Cardiac fibroblast (primary cell): ENCODE results near the gene PRPS1.

ENCODE experiments used
- DNase-seq, 2 donors: peaks; one replicate each; pipeline versions ENCODE4 v3.0.0 to v3.0.0-alpha.2; 2010; ENCODE audit warnings: low read depth in 2 of 2
- H3K4me3 ChIP-seq, 2 donors: replicated peaks in 1 of 2; 1 replicate in 1 of 2; 2 replicates in 1 of 2; pipeline ENCODE4 v1.5.1; 2011; ENCODE audit warnings: low read depth in 2 of 2, low read length in 2 of 2, mild to moderate bottlenecking in 2 of 2, moderate library complexity in 1 of 2
- CTCF ChIP-seq: IDR thresholded peaks from one replicate; pipeline ENCODE4 v1.5.1; 2011; ENCODE audit warnings: low read depth, mild to moderate bottlenecking, low read length, inconsistent platforms

The PRPS1 gene

GRCh38 chrX:107673431-107673830 lies 45.1 kb downstream of the PRPS1 start:
- DNase-seq: no peak
- no peak for TF ChIP-seq CTCF

GRCh38 chrX:107673933-107674479 lies 45.7 kb downstream of the PRPS1 start:
- peak; percentile 94 to 95 for DNase-seq
- TF ChIP-seq CTCF: no peak
- peak overlapping the region in 1 of 2 donors; percentile 24 for H3K4me3 ChIP-seq

More at GRCh38 chrX:107673431-107673830, 45.1 kb downstream of the PRPS1 start:
- H3K4me3 ChIP-seq: peak overlapping the region in 1 of 2 donors; percentile 4

GRCh38 chrX:107674480-107675364 lies 46.4 kb downstream of the PRPS1 start:
- TF ChIP-seq CTCF: no peak
- DNase-seq: peak; percentile 92 to 93
- H3K4me3 ChIP-seq: peak overlapping the region in 1 of 2 donors; percentile 28

GRCh38 chrX:107675365-107675654 lies 47.0 kb downstream of the PRPS1 start:
- H3K4me3 ChIP-seq: peak overlapping the region; percentile 72
- TF ChIP-seq CTCF: no peak
- no peak for DNase-seq

- no peak for TF ChIP-seq CTCF
- peak overlapping the region; percentile 72 for H3K4me3 ChIP-seq
- peak; percentile 75 to 79 for DNase-seq
Measured at GRCh38 chrX:107675823-107676555, 47.7 kb downstream of the PRPS1 start.

GRCh38 chrX:107676559-107677378 lies 48.5 kb downstream of the PRPS1 start:
- peak overlapping the region; percentile 72 for H3K4me3 ChIP-seq
- no peak for TF ChIP-seq CTCF
- DNase-seq: peak; percentile 96 to 97
